HL-60 (cell line): ENCODE measurements around the gene GABARAP.

Source experiments
- CTCF ChIP-seq: IDR thresholded peaks from one replicate; pipeline ENCODE4 v1.5.1; 2011; ENCODE audit warnings: low read length, control low read depth, inconsistent platforms; ENCODE audit not compliant: insufficient read depth
- GABPA ChIP-seq: IDR thresholded peaks from 2 replicates; pipeline ENCODE4 v1.6.1; 2012; ENCODE audit warnings: low read depth
- POLR2AphosphoS5 ChIP-seq: IDR thresholded peaks from 2 replicates; pipeline ENCODE4 v1.6.1; 2012; ENCODE audit warnings: low read depth
- SPI1 ChIP-seq: IDR thresholded peaks from 2 replicates; pipeline ENCODE4 v1.6.1; 2012; ENCODE audit warnings: low read depth, mild to moderate bottlenecking, borderline replicate concordance

- TF ChIP-seq CTCF, result no peak
- no peak for TF ChIP-seq SPI1
- no peak for TF ChIP-seq POLR2AphosphoS5
- TF ChIP-seq GABPA, result no peak
Measured at GRCh38 chr17:7219229-7219811, 22.9 kb downstream of the GABARAP start.
